HG03280 (cell line): ENCODE measurements around the gene CXCR6.
"Not testable (repeated sequence)": the region's sequence is repeated elsewhere in the genome, so short reads cannot be mapped to it uniquely, and the experiment has no call there.

Experiments used
- ATAC-seq: cut with Tn5 transposase; IDR thresholded peaks from one replicate; pipeline ENCODE4 v1.9.1; 2021; ENCODE audit warnings: mild to moderate bottlenecking, moderate library complexity; ENCODE audit not compliant: unreplicated experiment

Gene CXCR6

GRCh38 chr3:45985532-45986302 is 42.5 kb downstream of the CXCR6 start:
- ATAC-seq: no peak

- ATAC-seq: no peak
These were observed 43.2 kb downstream of the CXCR6 start for GRCh38 chr3:45986303-45986982.

DNA sequence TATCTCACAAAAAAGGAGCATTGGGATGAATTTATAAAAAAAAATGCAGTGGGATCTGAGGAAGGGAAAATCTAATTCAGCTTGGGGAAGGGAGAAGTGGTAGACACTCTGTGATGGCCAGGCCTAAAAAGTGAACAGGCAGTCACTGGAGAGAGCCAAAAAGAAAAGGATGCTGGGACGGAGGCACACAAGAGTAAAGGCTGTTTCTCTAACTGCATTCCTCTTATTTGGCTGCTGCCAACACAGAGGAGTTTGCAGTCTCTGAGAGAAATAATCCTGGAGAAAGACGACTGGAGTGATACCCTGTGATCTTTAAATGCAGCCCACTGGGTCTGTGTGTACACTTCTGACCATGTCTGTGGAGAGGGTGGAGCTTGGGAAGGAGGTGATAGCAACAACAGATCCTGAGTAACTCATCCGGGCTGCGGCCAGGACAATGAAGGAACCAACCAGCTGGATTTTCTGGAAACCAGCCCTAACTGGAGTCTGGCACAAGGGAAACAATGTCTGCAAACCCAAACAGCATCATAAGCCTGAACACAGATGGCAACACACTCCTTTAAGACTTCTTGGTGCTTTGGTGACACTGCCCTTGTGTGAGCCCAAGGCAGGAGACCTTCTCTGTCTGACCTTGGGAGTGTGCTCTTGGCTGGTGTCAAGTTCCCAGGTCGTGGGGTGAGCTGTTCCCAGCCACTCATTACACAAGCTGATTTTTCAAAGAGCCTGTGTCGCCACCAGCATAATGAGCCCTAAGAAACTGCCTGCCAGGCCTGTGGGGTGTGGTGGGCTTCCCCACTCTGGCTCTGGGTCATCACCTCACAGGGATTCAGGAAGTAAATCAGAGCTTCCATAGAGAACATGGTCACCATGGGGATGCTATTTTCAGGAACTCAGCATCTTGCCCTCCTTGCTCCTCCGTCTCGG is 44.4 kb downstream of the CXCR6 start:
- ATAC-seq: no peak

DNA sequence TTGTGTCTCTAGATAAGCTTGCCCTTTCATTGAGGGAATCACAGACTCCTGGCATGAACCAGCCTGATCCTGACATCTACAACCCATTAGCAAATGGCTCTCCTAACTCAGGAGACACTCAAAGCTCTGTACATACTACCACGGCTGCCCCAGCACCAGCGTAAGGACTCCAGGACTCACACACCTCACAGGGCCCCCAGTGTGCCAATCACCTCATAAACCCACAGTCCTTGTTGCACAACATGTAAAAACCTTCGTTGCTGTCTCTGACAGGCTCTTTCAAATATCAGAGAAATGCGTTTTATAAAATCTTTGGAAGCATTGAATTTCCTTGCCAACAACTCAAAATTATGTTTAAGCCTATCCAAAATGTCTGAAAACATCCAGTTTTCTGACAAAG is 45.1 kb downstream of the CXCR6 start:
- no peak for ATAC-seq

DNA sequence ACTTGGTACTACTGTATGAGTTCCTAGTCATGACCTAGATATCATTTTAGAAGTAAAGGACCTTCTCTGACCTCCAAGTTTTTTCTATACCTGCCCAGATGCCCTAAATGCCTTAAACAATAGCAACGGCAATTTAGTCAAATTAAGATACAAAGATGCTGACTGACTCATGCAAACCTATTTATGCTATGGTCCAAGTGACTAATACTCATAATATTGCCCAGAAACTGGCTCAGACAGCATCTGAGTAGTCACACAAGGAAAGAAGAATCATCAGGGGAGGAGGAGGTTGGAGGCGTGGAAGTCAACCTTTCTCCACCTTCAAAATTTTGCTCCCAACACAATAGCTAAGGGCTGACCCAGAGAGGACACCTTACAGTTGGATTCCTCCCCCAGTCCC is 45.5 kb downstream of the CXCR6 start:
- no peak for ATAC-seq

GRCh38 chr3:45990181-45990580 is 46.9 kb downstream of the CXCR6 start:
- no peak for ATAC-seq

DNA sequence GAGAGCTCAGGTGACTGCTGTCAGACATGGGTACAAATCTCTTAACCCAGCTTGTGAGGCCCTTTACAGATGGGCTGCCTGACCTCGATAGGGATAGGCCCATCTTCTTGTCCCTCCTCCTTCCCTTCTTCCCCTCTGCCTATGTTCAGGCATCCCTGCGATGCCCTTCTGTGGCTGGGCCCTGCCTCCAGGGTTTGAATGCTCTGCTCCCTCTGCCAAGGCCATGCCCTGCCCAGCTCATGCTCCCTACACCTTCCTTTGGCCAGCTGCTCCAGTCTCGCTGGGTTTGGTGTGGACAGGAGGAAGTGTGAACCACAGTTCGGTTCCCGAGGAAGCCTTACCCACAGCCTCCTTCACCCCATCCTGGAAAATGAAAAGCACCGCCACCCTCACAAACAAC is 48.1 kb downstream of the CXCR6 start:
- ATAC-seq: no peak

DNA sequence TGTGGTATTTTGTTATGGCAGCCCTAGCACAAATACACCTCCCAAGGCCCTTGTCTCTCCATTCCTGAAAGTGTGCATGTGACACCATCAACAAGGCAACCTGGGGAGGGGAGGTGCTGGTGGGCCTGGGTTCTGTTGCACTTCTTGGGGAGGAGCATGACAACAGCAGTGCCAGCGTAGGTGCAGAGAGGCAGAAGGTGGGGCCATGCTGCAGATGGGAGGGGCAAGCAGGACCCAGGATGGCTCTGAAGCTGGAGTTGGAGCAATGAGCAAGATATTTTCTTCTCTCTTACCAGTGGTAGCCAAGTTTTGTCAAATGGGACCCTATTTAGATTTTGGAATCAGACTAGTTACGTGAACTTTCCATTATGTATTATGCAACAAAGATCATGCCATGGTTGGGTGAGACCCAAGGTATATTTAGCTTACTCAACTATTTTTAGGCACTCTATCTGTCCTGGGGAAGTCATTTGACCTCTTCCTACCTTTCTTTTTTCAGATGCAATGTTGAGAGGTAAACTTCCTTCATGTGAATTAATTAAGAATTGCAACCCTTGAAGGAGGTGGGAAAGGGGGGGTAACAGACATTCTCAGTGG is 49.0 kb downstream of the CXCR6 start:
- no peak for ATAC-seq

DNA sequence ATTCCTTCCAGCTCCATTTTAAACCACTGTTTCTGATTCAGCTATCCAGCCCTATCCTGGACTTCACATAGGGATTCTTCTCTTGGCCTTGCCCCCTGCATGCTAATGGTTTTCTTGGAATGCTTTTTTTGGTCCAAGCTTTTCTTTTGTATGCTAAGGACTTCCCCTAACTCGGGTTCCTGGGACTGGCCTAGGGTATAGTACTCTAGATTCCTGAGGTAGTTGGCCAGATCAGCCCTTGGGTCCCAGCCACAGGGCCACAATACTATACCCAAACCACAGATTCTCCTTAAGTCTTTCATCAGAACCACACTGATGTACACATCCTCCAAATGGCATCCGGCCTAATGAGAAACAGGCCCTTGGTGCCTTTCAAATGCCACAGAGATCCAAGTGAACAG is 49.6 kb downstream of the CXCR6 start:
- no peak for ATAC-seq

DNA sequence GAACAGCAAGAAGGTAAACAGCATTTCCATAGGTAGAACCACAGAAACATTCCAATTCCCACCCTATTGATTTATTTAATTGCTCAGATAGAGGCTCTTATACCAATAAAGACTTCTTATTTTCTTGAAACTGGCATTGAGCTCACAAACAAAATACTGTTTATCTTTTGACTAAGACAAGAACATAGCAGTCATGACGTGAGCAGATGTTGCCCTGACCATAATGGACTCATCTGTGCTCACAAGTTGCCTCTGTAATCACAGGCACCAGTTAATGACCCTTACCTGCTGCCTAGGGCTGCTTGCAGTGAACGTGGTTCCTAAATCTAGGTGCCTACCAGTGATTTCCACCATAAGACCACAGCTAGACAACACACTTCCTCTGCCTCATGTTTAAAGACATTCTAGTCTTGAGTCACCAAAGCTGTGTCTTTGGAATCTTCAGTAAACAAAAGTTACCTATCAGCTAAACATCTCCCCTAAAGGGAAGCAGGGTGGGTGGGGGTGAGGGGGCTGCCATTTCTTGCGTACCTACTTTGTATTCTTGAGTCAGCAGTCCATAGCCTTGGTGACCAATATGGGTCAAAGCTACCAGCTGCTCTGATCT is 50.3 kb downstream of the CXCR6 start:
- ATAC-seq: no peak

DNA sequence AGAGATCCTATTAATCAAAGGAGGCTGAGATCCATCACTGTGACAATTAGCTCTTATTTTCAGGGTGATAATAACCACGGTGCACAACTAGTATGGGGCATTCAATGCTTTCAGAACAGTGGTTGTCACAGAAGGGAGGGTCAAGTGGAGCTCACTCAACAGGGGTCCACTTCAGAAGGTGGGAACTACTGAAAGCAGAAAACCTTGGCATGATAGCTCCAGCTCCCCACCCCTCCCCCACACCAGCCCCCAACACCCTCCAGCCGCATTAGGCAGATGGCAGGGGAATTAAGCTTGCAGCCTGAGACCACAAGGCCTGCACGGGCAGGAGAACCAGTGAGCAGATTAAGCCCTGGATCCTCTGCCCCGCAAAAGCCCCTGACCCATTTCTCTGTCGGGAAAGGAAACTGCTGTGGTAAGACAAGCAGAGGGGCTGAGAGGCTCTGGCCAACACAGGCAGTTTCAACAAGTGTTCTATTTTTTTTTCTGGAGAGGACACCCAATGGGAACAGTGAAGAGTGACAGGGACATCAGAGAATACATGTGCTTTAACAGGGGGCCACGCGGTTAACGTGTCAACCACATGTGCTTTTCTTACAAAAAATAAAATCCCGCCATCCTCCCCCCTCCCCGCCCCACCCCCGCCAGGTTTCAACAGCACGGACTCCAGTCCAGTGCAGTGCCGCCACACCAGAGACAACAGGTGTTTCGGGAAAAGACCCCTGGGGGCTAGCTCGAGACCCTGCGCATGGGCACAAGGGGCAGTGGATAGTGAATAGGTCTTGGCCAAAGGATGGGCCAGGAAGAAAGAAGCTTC is 51.4 kb downstream of the CXCR6 start:
- ATAC-seq: peak; percentile 11

DNA sequence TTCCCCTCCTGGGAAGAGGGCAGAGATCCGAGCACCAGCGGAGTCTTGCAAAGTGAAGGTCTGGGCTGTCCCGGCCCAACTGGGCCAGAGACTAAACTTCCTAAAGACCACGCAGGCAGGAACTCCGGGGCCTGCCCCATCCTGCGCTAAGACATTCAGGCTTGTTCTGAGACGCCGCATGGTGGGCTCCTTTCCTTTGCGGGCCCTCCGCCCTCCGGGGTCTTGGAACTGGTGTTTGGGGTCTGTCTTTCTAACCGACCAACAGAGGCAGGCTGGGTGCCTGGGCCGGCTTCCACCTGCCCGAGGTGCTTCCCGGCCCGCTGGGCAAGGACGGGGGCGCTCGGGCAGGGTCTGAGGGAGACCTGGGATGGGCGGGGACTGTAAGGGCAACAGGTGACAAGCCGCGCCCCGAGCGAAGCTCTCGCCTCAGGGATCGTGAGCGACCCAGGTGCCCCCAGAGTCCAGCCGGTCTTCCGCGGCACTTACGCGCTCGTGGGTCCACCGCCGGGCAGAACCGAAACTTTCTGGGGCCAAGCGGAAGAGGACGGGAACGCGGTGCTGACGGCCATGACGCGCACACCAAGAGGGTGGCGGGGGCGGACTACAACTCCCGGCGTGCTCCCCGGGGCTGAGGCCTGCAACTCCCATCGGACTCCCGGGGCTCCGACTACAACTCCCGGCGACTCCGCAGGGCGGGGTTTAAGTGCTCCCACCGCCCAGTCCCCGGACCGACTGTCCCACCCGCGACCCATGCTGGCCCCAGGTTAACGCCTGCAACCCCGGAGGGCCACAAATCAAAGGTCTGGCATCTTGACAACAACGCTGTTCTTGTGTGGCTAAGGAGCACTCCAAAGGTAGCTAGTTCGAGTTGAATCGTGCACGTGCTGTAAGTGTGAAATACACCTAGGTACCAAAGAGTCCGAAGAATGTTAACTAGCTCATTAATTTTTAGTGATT is 52.2 kb downstream of the CXCR6 start, which contains the start of gene FYCO1:
FYCO1 (minus strand) TSS at position 589 of the 957 bp plus-strand sequence. CDS start 10,914 bp downstream, outside the sequence.
- ATAC-seq: peak; percentile 91

- ATAC-seq: not testable (repeated sequence)
These were observed 54.2 kb downstream of the CXCR6 start for GRCh38 chr3:45997499-45997898.

DNA sequence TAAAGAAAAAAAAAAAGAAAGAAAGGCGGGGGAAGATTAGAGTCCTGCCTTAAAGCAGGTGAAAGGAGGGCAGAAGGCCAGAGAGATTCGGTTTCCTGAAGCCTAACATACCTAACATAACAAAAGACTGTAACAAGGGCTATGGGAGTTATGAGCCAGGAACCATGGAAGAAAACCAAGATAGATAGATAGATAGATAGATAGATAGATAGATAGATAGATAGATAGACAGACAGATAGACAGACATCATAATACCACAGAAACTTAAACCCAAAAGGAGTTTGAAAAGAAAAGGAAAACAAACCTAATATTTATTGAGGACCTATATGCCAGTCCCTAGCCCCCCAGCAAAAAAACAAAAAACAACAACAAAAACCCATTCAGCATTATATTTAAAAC is 54.7 kb downstream of the CXCR6 start:
- ATAC-seq: no peak
